Suprapubic skin (tissue), 4 donors: ENCODE results near the gene RFESD.

Experiments
- POLR2A ChIP-seq, 2 donors: fragments of 450-650 bp; IDR thresholded peaks; one replicate each; pipeline ENCODE4 v1.6.1; 2017; ENCODE audit warnings: antibody characterized with exemption in 2 of 2, mild to moderate bottlenecking in 2 of 2, moderate library complexity in 2 of 2
- POLR2AphosphoS5 ChIP-seq, 3 donors: sonication (generic); formaldehyde crosslinking; IDR thresholded peaks; one replicate each; pipeline ENCODE4 v1.6.1; 2017; ENCODE audit warnings: antibody characterized with exemption in 3 of 3
- TF ChIP-seq, protein P1 (sequence below), 2 donors: fragments of 200-600 bp in 1 of 2; fragments of 450-650 bp in 1 of 2; sonication (generic) in 1 of 2; IDR thresholded peaks; one replicate each; pipeline ENCODE4 v1.5.1; 2016 to 2019; ENCODE audit warnings: antibody characterized with exemption in 2 of 2, mild to moderate bottlenecking in 1 of 2, moderate library complexity in 1 of 2

GRCh38 chr5:95624368-95624767, 22.2 kb upstream of the RFESD start:
- TF ChIP-seq, protein P1, sequence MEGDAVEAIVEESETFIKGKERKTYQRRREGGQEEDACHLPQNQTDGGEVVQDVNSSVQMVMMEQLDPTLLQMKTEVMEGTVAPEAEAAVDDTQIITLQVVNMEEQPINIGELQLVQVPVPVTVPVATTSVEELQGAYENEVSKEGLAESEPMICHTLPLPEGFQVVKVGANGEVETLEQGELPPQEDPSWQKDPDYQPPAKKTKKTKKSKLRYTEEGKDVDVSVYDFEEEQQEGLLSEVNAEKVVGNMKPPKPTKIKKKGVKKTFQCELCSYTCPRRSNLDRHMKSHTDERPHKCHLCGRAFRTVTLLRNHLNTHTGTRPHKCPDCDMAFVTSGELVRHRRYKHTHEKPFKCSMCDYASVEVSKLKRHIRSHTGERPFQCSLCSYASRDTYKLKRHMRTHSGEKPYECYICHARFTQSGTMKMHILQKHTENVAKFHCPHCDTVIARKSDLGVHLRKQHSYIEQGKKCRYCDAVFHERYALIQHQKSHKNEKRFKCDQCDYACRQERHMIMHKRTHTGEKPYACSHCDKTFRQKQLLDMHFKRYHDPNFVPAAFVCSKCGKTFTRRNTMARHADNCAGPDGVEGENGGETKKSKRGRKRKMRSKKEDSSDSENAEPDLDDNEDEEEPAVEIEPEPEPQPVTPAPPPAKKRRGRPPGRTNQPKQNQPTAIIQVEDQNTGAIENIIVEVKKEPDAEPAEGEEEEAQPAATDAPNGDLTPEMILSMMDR (IDR thresholded peaks at IDR 0.05): no peak
- no peak for TF ChIP-seq POLR2AphosphoS5 (IDR thresholded peaks at IDR 0.05)
- no peak for TF ChIP-seq POLR2A (IDR thresholded peaks at IDR 0.05)
